ENCODE data around the gene DNM1. TPM values are rescaled to one million over a fixed set of nuclear protein-coding genes. Genes with fewer than 3 reads are reported as not detected.

The DNM1 gene
- total RNA-seq, 2 experiments from 2014 or later = 0.60 to 1.0 TPM

DNA sequence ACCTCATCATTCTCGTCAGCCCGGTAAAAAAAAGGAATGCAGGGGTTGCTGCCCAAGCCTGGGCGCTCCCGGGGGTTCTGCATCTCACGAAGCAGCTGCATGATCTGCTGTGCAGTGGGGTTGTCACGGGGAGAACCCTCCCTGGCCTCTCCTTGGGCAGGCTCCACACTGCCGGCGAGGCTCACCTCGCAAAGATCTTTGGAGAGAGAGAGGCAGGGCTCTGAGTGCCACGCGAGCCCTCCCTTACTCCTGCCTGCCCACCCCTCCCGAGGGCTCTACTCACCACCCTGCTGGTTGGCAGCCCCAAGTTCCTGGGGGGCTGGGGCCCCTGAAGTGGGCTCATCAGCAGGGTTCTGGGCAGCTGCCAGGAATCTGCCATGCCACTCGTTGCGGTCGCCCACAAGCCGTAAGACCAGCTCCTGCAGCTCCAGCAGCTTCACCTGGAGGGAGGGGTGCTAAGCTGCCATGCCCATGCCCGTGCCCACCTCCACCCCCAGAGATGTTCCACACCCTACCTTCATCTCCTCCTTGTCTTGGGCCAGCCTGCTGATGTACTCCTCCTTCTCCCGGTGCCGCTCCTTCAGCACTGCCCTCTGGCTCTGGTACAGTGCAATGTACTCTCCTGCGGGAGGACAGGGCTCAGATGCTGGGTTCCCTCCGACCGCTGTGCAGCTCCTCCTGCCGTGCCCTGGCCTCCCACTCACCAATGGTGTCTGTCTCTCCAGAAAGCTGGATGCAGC lies 54.1 kb downstream of the DNM1 start:
- peaks cover 9% of the 10 kb centered on the region for H3K36me3 Mint-ChIP-seq (ENCODE audit: low read depth)
- CTCF ChIA-PET = no interaction called here
- POLR2A ChIA-PET = no interaction called here
- DNase-seq = no peak
- H3K27me3 Mint-ChIP-seq = peaks cover under 1% of the 10 kb centered on the region
- H3K4me1 Mint-ChIP-seq = no peaks in the 10 kb centered on the region
- no peak overlapping the region for H3K4me3 Mint-ChIP-seq
- H3K9me3 Mint-ChIP-seq = no peaks in the 10 kb centered on the region
- no peak overlapping the region for H3K27ac Mint-ChIP-seq

DNA sequence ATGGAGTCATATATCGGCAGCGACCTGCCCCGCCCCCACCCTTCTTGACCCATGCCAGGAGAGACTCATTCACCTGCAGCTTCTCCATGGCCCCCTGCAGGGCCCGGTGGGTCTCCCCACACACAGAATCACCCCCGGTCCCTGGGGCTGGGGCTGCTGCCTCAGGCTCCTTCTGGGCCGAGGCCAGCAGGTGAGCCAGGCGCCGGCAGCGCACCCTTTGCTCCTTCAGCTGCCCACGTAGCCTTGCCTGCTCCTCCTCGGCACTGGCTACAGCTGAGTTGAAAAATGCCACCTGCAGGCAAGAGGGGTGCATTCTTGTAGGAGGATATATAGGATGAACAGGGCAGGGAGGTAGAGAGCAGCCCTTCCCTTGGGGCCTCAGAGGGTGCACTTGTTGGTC lies 54.7 kb downstream of the DNM1 start:
- no peaks in the 10 kb centered on the region for H3K27me3 Mint-ChIP-seq
- no peak for DNase-seq
- CTCF ChIA-PET = no interaction called here
- H3K36me3 Mint-ChIP-seq (ENCODE audit: low read depth) = peaks cover 10% of the 10 kb centered on the region
- no peaks in the 10 kb centered on the region for H3K4me1 Mint-ChIP-seq
- no peak overlapping the region for H3K27ac Mint-ChIP-seq
- POLR2A ChIA-PET = no interaction called here
- H3K4me3 Mint-ChIP-seq = no peak overlapping the region
- H3K9me3 Mint-ChIP-seq = no peaks in the 10 kb centered on the region

DNA sequence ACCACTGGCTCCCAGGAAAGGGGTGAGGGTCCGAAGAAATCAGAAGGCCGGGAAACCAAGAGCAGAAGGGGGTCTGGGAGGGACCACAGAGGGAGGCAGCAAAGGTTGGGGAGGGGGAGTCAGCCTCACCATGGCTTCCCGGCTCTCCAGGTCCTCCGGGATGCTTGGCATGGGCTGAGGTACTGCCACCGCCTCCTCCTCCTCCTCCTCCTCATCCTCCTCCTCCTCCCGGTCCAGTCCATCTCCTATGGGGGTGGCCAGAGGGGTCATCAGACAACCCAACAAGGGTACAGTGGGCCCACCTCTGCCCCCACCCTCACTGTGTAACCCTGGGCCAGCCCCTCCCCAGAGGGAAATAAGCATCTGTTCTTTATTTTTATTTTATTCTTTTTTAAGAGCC lies 55.1 kb downstream of the DNM1 start:
- ChIA-PET POLR2A (no interaction called here), CTCF (interaction anchor here (0.6 kb wide), 1 partner anchor 37 kb away, joined by 4 read pairs; no protein-coding TSS in a partner anchor)
- H3K4me3 Mint-ChIP-seq = no peak overlapping the region
- H3K27ac Mint-ChIP-seq = no peak overlapping the region
- no peaks in the 10 kb centered on the region for H3K4me1 Mint-ChIP-seq
- no peaks in the 10 kb centered on the region for H3K27me3 Mint-ChIP-seq
- H3K9me3 Mint-ChIP-seq = no peaks in the 10 kb centered on the region
- peaks cover 14% of the 10 kb centered on the region for H3K36me3 Mint-ChIP-seq (ENCODE audit: low read depth)
- DNase-seq = no peak

DNA sequence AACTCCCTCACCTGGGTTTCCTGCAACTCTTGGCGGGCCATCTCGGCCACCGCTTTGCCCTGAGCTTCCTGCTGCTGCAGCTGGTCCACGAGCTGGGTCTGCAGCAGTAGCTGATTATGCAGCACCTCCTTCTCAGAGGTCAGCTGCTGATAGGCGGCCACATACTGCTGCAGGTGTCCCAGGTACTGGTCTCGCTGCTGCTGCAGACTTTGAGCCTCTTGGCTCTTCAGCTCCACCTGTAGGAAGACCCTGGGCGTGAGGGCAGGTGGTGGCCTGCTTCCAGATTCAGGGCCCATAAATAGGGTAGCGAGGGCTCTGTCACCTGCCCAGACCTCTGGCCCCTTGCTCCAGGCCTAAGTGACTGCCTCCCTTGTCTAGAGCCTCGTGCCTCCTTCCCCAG lies 56.0 kb downstream of the DNM1 start:
- DNase-seq = no peak
- Mint-ChIP-seq H3K4me1 (no peaks in the 10 kb centered on the region), H3K36me3 (ENCODE audit: low read depth) (peaks cover 14% of the 10 kb centered on the region)

DNA sequence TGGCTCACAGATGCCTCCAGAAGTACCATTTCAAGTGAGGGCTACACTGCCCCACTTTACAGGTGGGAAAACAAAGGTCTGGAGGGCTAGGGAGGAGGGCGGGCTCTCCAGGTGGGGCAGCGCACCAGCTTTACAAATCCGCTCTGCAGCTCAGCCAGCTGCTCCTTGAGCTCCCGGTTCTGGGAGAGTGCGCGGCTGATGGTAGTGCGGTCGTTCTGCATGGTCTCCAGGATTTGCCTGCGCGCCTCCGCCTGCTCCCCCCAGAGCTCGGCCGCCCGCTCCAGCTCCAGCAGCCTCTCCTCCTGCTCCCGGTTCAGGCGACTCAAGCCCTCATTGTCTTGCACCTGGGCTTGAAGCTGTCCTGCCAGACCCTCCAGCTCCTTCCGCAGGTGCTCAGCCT lies 57.2 kb downstream of the DNM1 start:
- Mint-ChIP-seq H3K4me1 (no peaks in the 10 kb centered on the region), H3K27me3 (no peaks in the 10 kb centered on the region), H3K36me3 (ENCODE audit: low read depth) (peaks cover 14% of the 10 kb centered on the region), H3K4me3 (no peak overlapping the region), H3K27ac (no peak overlapping the region), H3K9me3 (no peaks in the 10 kb centered on the region)
- DNase-seq = no peak
- ChIA-PET CTCF (no interaction called here), POLR2A (no interaction called here)

More for the DNA sequence above, 56.0 kb downstream of the DNM1 start:
- CTCF ChIA-PET = interaction anchor here (0.6 kb wide), 1 partner anchor 36 kb away, joined by 4 read pairs; no protein-coding TSS in a partner anchor
- Mint-ChIP-seq H3K4me3 (no peak overlapping the region), H3K27ac (no peak overlapping the region), H3K27me3 (no peaks in the 10 kb centered on the region), H3K9me3 (no peaks in the 10 kb centered on the region)
- POLR2A ChIA-PET = no interaction called here

DNA sequence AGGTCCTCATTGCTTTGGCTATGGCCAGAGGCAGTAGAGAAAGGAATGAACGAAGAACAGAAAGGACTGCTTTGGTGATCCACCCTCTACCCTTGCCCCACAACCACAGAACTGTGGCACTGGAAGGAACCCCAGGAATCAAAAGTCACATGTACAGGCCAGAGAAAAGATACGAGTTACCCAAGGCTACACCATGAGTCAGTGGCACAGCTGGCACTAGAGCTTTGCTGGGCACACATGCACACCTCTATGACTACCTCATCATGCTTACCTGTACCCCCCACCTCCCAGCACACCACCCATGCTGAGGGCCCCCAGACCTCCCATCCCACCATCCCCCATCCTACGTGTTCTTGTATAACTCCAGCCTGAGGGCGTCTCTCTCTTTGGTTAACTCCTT lies 59.5 kb downstream of the DNM1 start:
- Mint-ChIP-seq H3K36me3 (ENCODE audit: low read depth) (peaks cover 16% of the 10 kb centered on the region), H3K27me3 (no peaks in the 10 kb centered on the region), H3K27ac (no peak overlapping the region), H3K4me3 (no peak overlapping the region), H3K9me3 (no peaks in the 10 kb centered on the region), H3K4me1 (no peaks in the 10 kb centered on the region)
- ChIA-PET CTCF (interaction anchor here (0.8 to 1.4 kb wide), 2 partner anchors 10 to 12 kb away, joined by 3 read pairs; no protein-coding TSS in a partner anchor), POLR2A (no interaction called here)
- DNase-seq = no peak

DNA sequence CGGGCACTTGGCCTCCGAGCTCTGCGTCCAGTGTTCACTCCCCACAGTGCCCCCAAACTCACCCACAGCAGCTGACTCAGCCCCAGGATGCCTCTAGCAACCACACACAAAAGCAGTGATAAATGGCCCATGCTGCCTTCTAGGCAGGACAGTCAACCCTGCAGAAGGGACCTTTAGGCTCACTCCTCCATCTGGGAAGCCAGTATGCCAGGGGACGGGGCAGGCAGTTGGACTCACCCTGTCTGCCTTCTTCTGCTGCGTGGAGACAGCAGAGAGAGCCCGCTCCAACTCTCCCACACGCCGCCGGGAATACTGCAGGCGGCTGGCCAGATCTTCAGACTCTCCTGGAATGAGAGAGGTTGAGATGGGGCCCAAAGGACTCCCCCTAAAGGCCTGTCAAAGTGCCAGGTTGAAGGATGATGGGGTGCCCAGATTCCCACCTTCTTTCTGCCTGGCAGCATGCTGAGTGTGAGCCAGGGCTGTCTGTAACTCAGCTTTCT lies 62.2 kb downstream of the DNM1 start:
- no peak for DNase-seq
- H3K9me3 Mint-ChIP-seq = no peaks in the 10 kb centered on the region
- no peak overlapping the region for H3K27ac Mint-ChIP-seq
- no peaks in the 10 kb centered on the region for H3K27me3 Mint-ChIP-seq
- no peak overlapping the region for H3K4me3 Mint-ChIP-seq
- ChIA-PET POLR2A (no interaction called here), CTCF (interaction anchor here (1.1 to 1.6 kb wide), 2 partner anchors 10 to 15 kb away, joined by 3 to 4 read pairs; no protein-coding TSS in a partner anchor)
- H3K36me3 Mint-ChIP-seq (ENCODE audit: low read depth) = peaks cover 9% of the 10 kb centered on the region
- H3K4me1 Mint-ChIP-seq = no peaks in the 10 kb centered on the region

DNA sequence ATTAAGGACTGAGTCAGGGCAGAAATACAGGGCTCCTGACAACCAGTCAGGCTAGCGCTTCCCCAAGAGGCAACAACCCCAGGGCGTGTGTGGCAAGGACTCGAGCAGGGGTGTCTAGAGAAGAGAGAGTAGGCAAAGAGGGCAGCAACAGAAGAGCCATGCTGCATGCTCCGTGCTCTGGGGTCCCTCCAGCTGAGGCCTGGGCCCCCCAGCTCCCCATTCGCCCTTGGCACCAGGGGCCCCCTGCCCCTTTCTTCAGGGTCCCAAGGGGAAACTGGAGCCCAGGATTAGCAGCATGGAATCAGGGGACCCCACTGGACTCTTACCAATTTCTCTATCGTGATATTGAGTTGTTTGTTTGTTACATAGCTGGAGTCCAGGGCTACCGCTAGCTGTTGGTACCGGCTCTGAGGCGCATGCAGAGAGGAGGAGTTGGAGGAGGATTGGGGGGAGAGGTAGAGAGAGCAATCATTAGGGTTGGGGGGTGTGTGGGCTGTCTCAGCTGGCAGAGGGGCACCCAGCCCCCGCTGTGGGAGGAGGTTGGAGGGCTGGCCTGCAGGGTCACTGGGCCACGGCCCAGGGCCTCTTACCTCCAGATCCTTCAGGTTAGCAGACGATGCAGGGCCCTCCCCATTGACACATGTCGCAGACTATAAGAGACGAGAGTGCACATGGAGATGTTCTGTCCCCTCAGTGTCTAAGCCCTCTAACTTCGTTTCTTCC lies 63.9 kb downstream of the DNM1 start:
- no peaks in the 10 kb centered on the region for H3K27me3 Mint-ChIP-seq
- H3K4me3 Mint-ChIP-seq = no peak overlapping the region
- peaks cover 15% of the 10 kb centered on the region for H3K36me3 Mint-ChIP-seq (ENCODE audit: low read depth)
- ChIA-PET POLR2A (no interaction called here), CTCF (interaction anchor here (0.5 kb wide), 1 partner anchor 72 kb away, joined by 4 read pairs; no protein-coding TSS in a partner anchor)
- H3K9me3 Mint-ChIP-seq = no peaks in the 10 kb centered on the region
- no peak overlapping the region for H3K27ac Mint-ChIP-seq
- DNase-seq = no peak
- H3K4me1 Mint-ChIP-seq = no peaks in the 10 kb centered on the region

DNA sequence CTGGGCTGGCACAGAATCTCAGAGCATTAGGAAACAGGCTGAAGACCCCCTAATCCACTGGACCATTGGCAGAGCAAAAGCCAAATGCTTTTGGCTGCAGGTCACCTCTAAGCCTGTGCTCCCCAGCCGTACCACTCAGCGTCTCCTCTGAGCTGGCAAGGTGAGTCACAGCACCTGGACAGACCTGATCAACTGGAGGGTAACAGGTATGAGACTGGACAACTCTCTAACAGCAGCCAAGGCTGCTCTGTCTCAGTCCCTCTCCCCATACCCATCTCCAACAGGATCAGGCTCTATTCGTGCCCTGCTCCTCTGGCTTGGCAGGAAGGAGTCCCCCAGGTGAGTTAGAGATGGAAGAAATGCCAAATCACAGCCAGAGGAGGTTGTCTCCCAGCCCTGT lies 67.9 kb downstream of the DNM1 start:
- POLR2A ChIA-PET = no interaction called here
- Mint-ChIP-seq H3K9me3 (no peaks in the 10 kb centered on the region), H3K4me3 (no peak overlapping the region), H3K4me1 (peaks cover 31% of the 10 kb centered on the region), H3K27me3 (no peaks in the 10 kb centered on the region), H3K36me3 (ENCODE audit: low read depth) (peaks cover 17% of the 10 kb centered on the region), H3K27ac (no peak overlapping the region)
- CTCF ChIA-PET = interaction anchor here (0.9 kb wide), 2 partner anchors 53 to 92 kb away, joined by 3 read pairs; no protein-coding TSS in a partner anchor
- DNase-seq = no peak

DNA sequence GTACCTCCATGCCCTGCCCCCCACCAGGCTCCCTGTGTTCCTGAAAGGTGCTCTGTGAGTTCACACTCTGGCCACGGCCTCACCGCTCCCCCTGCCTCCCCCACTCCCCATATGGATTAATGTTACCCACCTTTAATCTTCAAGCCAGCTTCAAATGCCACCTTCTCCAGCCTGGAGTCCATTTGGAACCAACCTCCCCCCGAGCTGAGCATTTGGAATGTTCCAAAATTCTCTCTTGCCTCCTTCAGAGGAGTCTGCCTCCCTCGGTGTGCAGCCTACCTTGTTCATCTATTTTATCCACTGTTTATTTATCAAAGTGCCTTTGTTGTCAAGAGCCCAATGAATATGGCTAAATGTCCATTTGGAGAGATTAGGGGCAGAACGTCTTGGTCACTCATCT lies 68.3 kb downstream of the DNM1 start:
- peaks cover 35% of the 10 kb centered on the region for H3K4me1 Mint-ChIP-seq
- no peaks in the 10 kb centered on the region for H3K27me3 Mint-ChIP-seq
- peak overlapping the region; percentile 81 for H3K27ac Mint-ChIP-seq

DNA sequence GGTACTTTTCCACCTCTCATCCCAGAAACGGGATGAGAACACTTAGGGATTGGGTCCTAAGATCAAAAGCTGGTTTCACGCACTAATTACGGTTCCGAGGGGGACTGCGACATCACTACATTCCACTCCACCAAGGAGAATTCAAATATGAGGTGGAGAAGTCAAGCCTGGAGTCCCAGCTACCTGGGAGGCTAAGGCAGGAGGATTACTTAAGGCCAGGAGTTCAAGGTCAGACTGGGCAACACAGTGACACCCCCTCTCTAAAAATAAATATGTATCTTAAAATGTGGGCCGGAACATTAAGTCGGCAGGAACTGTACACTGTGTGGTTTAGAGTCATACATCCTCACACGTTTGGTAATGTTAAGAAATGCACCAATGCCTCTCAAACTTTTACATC lies 71.1 kb downstream of the DNM1 start:
- no peak for DNase-seq
- CTCF ChIA-PET = interaction anchor here (0.6 to 0.7 kb wide), 2 partner anchors 24 to 825 kb away, joined by 3 read pairs; no protein-coding TSS in a partner anchor
- peak overlapping the region; percentile 97 for H3K27ac Mint-ChIP-seq
- H3K27me3 Mint-ChIP-seq = no peaks in the 10 kb centered on the region
- no peaks in the 10 kb centered on the region for H3K9me3 Mint-ChIP-seq
- POLR2A ChIA-PET = no interaction called here
- H3K4me3 Mint-ChIP-seq = peak overlapping the region; percentile 97
- peaks cover 50% of the 10 kb centered on the region for H3K4me1 Mint-ChIP-seq
- peaks cover 13% of the 10 kb centered on the region for H3K36me3 Mint-ChIP-seq (ENCODE audit: low read depth)

More for the DNA sequence above, 68.3 kb downstream of the DNM1 start:
- DNase-seq = no peak
- CTCF ChIA-PET = interaction anchor here (0.9 kb wide), 1 partner anchor 53 kb away, joined by 3 read pairs; no protein-coding TSS in a partner anchor
- peaks cover 17% of the 10 kb centered on the region for H3K36me3 Mint-ChIP-seq (ENCODE audit: low read depth)
- no peak overlapping the region for H3K4me3 Mint-ChIP-seq
- no peaks in the 10 kb centered on the region for H3K9me3 Mint-ChIP-seq
- POLR2A ChIA-PET = no interaction called here

DNA sequence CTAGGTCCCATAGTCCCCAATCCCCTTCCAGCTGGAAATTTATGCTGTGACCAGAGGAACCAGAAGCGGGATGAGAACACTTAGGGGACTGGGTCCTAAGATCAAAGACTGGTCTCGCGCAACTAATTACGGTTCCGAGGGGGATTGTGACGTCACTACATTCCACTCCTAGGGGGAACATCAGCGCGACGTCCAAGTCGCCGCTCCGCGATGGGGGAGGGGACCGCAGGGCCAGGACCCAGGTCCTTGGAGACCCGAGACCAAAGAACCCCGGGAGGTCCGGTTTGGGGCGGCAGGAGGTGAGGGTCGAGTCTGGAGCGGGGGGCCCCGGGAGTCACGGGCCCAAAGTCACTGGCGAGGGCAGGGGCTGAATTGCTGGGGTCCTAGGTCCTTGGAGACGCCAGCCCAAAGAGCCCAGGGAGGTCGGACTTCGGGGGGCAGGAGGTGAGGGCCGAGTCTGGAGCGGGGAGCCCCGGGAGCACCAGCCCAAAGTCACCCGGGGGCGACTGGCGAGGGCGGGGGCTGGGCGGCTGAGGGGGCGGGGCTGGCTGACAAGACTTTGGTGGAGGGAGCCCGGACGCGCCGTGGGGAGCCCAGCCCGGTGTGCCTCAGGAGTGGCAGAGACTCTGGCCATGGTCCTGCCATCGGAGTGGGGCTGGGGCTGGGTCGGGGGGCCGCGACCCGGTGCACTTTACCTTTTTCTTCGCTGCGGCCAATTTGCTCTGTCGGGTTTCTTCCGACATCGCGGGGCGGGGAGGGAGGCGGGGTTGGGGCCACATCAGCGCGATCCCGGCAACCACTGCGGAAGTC lies 72.2 kb downstream of the DNM1 start, which contains the start of gene GOLGA2:
Gene GOLGA2 (minus strand): TSS at position 810 of the 810 bp plus-strand sequence. CDS start 31 bp downstream, at position 779.
- DNase-seq = no peak
- Mint-ChIP-seq H3K27ac (peak within 1 kb of the TSS; percentile 97), H3K4me1 (peaks cover 60% of the 10 kb centered on the region), H3K36me3 (ENCODE audit: low read depth) (peaks cover 16% of the 10 kb centered on the region), H3K4me3 (peak within 1 kb of the TSS; percentile 97), H3K9me3 (no peaks in the 10 kb centered on the region), H3K27me3 (no peaks in the 10 kb centered on the region)
- ChIA-PET CTCF (interaction anchor here (0.9 kb wide), 1 partner anchor 20 kb away, joined by 3 read pairs; no protein-coding TSS in a partner anchor), POLR2A (interaction anchor here (0.6 to 0.7 kb wide), 2 partner anchors 25 to 26 kb away, joined by 3 to 4 read pairs; no protein-coding TSS in a partner anchor)

All from activated CD4-positive, alpha-beta T cell treated with anti-CD3 and anti-CD28 coated beads, Interleukin-2, amount 10 ng/mL, durations not matched to agents 7 days and 5 days (primary cell).